Keratinocyte (primary cell): ENCODE data around the gene VPREB1. TPM values are rescaled to one million over a fixed set of nuclear protein-coding genes. Genes with fewer than 3 reads are reported as not detected.

Experiments
- DNase-seq: peaks from one replicate; pipeline ENCODE4 v3.0.0-alpha.2; 2011; ENCODE audit warnings: low read depth, missing footprints, low spot score
- FAIRE-seq: peaks from 2 replicates; lab custom pipeline; 2011; peaks lifted over from hg19 to GRCh38; lab: Jason Lieb, UNC
- H2AFZ ChIP-seq: 2 replicates; pipeline ENCODE4 v1.6.0; 2012; ENCODE audit warnings: low read length, control low read depth, inconsistent platforms; ENCODE audit not compliant: control insufficient read depth
- H3K27ac ChIP-seq: 2 replicates; pipeline ENCODE4 v1.5.1; 2011; ENCODE audit warnings: low read length; ENCODE audit not compliant: control insufficient read depth, insufficient read depth
- H3K27me3 ChIP-seq: 3 replicates; pipeline ENCODE4 v1.6.0; 2011; ENCODE audit warnings: low read length; ENCODE audit not compliant: control insufficient read depth, insufficient read depth; ENCODE audit errors: extremely low read depth
- H3K36me3 ChIP-seq, 2 experiments: 2 replicates in 1 of 2; 3 replicates in 1 of 2; pipeline ENCODE4 v1.5.1; 2011; ENCODE audit warnings: low read length in 2 of 2, mild to moderate bottlenecking in 1 of 2; ENCODE audit not compliant: control insufficient read depth in 2 of 2, insufficient read depth in 2 of 2; ENCODE audit errors: extremely low read depth in 1 of 2
- H3K4me1 ChIP-seq: 3 replicates; pipeline ENCODE4 v1.5.1; 2011; ENCODE audit warnings: low read length; ENCODE audit not compliant: control insufficient read depth, insufficient read depth; ENCODE audit errors: extremely low read depth
- H3K4me2 ChIP-seq: 3 replicates; pipeline ENCODE4 v1.6.0; 2011; ENCODE audit warnings: low read depth, low read length; ENCODE audit not compliant: control insufficient read depth, insufficient read depth; ENCODE audit errors: extremely low read depth
- H3K4me3 ChIP-seq, 3 experiments: fragments of 200-600 bp in 1 of 3; sonication (generic) in 1 of 3; 2 replicates in 2 of 3; 3 replicates in 1 of 3; pipeline ENCODE4 v1.5.1; 2011 to 2016; ENCODE audit warnings: low read length in 3 of 3, mild to moderate bottlenecking in 3 of 3, control low read depth in 2 of 3, inconsistent platforms in 1 of 3, low read depth in 1 of 3, mixed read lengths in 1 of 3, mixed run types in 1 of 3, moderate library complexity in 1 of 3; ENCODE audit not compliant: control insufficient read depth in 2 of 3, insufficient read depth in 2 of 3; ENCODE audit errors: extremely low read depth in 1 of 3
- H3K79me2 ChIP-seq: 2 replicates; pipeline ENCODE4 v1.6.0; 2012; ENCODE audit warnings: low read length; ENCODE audit not compliant: control insufficient read depth, insufficient read depth
- H3K9ac ChIP-seq: 3 replicates; pipeline ENCODE4 v1.6.0; 2011; ENCODE audit warnings: low read length; ENCODE audit not compliant: control insufficient read depth, insufficient read depth; ENCODE audit errors: extremely low read depth
- H3K9me1 ChIP-seq: 3 replicates; pipeline ENCODE4 v1.6.0; 2011; ENCODE audit warnings: low read length; ENCODE audit not compliant: control insufficient read depth, insufficient read depth; ENCODE audit errors: extremely low read depth
- H3K9me3 ChIP-seq: 2 replicates; pipeline ENCODE4 v1.5.1; 2012; ENCODE audit warnings: low read depth, low read length; ENCODE audit not compliant: control insufficient read depth
- H4K20me1 ChIP-seq: 3 replicates; pipeline ENCODE4 v1.6.0; 2011; ENCODE audit warnings: low read length; ENCODE audit not compliant: control insufficient read depth, insufficient read depth; ENCODE audit errors: extremely low read depth
- CTCF ChIP-seq, 3 experiments: IDR thresholded peaks in 1 of 3; conservative IDR thresholded peaks in 1 of 3; optimal IDR thresholded peaks in 1 of 3; 2 replicates in 2 of 3; 3 replicates in 1 of 3; pipeline versions ENCODE3 to v1.5.1; 2011; ENCODE audit warnings: low read length in 3 of 3, mild to moderate bottlenecking in 3 of 3, moderate library complexity in 2 of 3, control low read depth in 1 of 3, inconsistent platforms in 1 of 3; ENCODE audit not compliant: insufficient read depth in 2 of 3; ENCODE audit errors: extremely low read depth in 1 of 3
- EZH2 ChIP-seq: IDR thresholded peaks from one replicate; pipeline ENCODE4 v1.6.1; 2012; ENCODE audit warnings: inconsistent platforms, mild to moderate bottlenecking, low read length, moderate library complexity
- dilution Hi-C: fragments of 300-500 bp; cut with MboI; formaldehyde crosslinking; loops from one replicate; pipeline ENCODE4 v1.7.0; 2020; ENCODE audit warnings: low sequenced_read_pairs; ENCODE audit not compliant: extremely low pct_ligation_motif_present
- polyA plus RNA-seq, 5 experiments: library from polyadenylated mRNA; depleted of rRNA in 3 of 5; stranded (reverse) in 3 of 5; stranded (forward) in 1 of 5; unstranded in 1 of 5; fragments of >200 nt; gene quantifications; 1 replicate in 1 of 5; 2 replicates in 3 of 5; 3 replicates in 1 of 5; pipeline versions ENCODE4 v1.2.1 to v1.2.3, GENCODE V29; 2011 to 2012; ENCODE audit warnings: missing spikeins in 2 of 5, low read depth in 1 of 5, low replicate concordance in 1 of 5

VPREB1 gene
- polyA plus RNA-seq, 1 donor (not counting 4 experiments of a cell fraction or from before 2014, with no cell fraction given), result not detected

GRCh38 chr22:22245256-22245909 lies 797 bp downstream of the VPREB1 start:
- Histone ChIP-seq H3K36me3 (no peaks in the 10 kb centered on the region), H3K4me3 (no peak overlapping the region), H3K27ac (no peak overlapping the region), H2AFZ (no peak overlapping the region), H3K9me1 (no peaks in the 10 kb centered on the region), H3K9me3 (no peaks in the 10 kb centered on the region), H4K20me1 (no peaks in the 10 kb centered on the region), H3K79me2 (no peaks in the 10 kb centered on the region), H3K9ac (no peak overlapping the region), H3K27me3 (peaks cover 16% of the 10 kb centered on the region), H3K4me1 (no peaks in the 10 kb centered on the region), H3K4me2 (no peak overlapping the region)
- TF ChIP-seq CTCF (optimal IDR thresholded peaks at IDR 0.05 in 1 of 3, IDR thresholded peaks at IDR 0.05 in 1 of 3, conservative IDR thresholded peaks at IDR 0.05 in 1 of 3; ENCODE audit: extremely low read depth in 1 of 3, insufficient read depth in 2 of 3, low read length in 3 of 3), result no peak
- TF ChIP-seq EZH2, result no peak
- no peak for DNase-seq
- dilution Hi-C loops, result no loop called here
- no peak for FAIRE-seq

GRCh38 chr22:22245935-22246525 lies 1.4 kb downstream of the VPREB1 start:
- dilution Hi-C loops, result no loop called here
- Histone ChIP-seq H3K9me1 (no peaks in the 10 kb centered on the region), H3K4me1 (no peaks in the 10 kb centered on the region), H3K27me3 (peaks cover 16% of the 10 kb centered on the region), H3K4me3 (no peak overlapping the region), H4K20me1 (no peaks in the 10 kb centered on the region), H3K9me3 (no peaks in the 10 kb centered on the region), H2AFZ (no peak overlapping the region), H3K4me2 (no peak overlapping the region), H3K27ac (no peak overlapping the region), H3K36me3 (no peaks in the 10 kb centered on the region), H3K9ac (no peak overlapping the region), H3K79me2 (no peaks in the 10 kb centered on the region)
- TF ChIP-seq CTCF (optimal IDR thresholded peaks at IDR 0.05 in 1 of 3, IDR thresholded peaks at IDR 0.05 in 1 of 3, conservative IDR thresholded peaks at IDR 0.05 in 1 of 3; ENCODE audit: extremely low read depth in 1 of 3, insufficient read depth in 2 of 3, low read length in 3 of 3) (no peak), EZH2 (no peak)
- FAIRE-seq, result no peak
- no peak for DNase-seq
